CD4-positive, alpha-beta memory T cell (primary cell): Measurements from ENCODE around the gene ZNF646. TPM values are rescaled to one million over a fixed set of nuclear protein-coding genes. Genes with fewer than 3 reads are reported as not detected.

Experiments
- CTCF ChIA-PET: fragments of 350-600 bp; sonication (Branson Sonifier 250); formaldehyde crosslinking; loops from one replicate; lab custom pipeline; 2021; ENCODE audit warnings: inconsistent platforms; ENCODE audit not compliant: partially characterized antibody; lab: Charles Lee
- POLR2A ChIA-PET: fragments of 350-600 bp; sonication (Branson Sonifier 250); formaldehyde crosslinking; loops from one replicate; lab custom pipeline; 2021; ENCODE audit not compliant: partially characterized antibody; lab: Charles Lee
- DNase-seq, 5 donors: peaks; one replicate each; pipeline versions ENCODE4 v3.0.0 to v3.0.0-alpha.2; 2020 to 2022; ENCODE audit warnings: mixed read lengths in 1 of 5
- H3K27ac ChIP-seq: one replicate; pipeline ENCODE4 v1.7.0; 2013; ENCODE audit warnings: low read depth, low read length
- H3K27me3 ChIP-seq: 2 replicates; pipeline ENCODE4 v1.7.0; 2013; ENCODE audit warnings: mild to moderate bottlenecking, low read length, moderate library complexity; ENCODE audit not compliant: insufficient read depth
- H3K36me3 ChIP-seq: 2 replicates; pipeline ENCODE4 v1.7.0; 2013; ENCODE audit warnings: mild to moderate bottlenecking, low read length, moderate library complexity; ENCODE audit not compliant: insufficient read depth
- H3K4me1 ChIP-seq: 2 replicates; pipeline ENCODE4 v1.7.0; 2013; ENCODE audit warnings: mild to moderate bottlenecking, low read length, moderate library complexity; ENCODE audit not compliant: insufficient read depth
- H3K4me3 ChIP-seq, 2 donors: one replicate each; pipeline ENCODE4 v1.7.0; 2013; ENCODE audit warnings: low read length in 2 of 2, mild to moderate bottlenecking in 1 of 2
- H3K9me3 ChIP-seq, 2 donors: one replicate each; pipeline ENCODE4 v1.7.0; 2013; ENCODE audit warnings: low read length in 2 of 2, control low read depth in 1 of 2; ENCODE audit not compliant: control insufficient read depth in 1 of 2
- H3K27ac Mint-ChIP-seq, 7 donors: one replicate each; pipeline ENCODE4 v1.8.0; 2020 to 2021; ENCODE audit warnings: mixed read lengths in 7 of 7, mild to moderate bottlenecking in 6 of 7, inconsistent platforms in 3 of 7, moderate library complexity in 3 of 7
- H3K27me3 Mint-ChIP-seq, 2 donors: one replicate each; pipeline ENCODE4 v1.8.0; 2020 to 2021; ENCODE audit warnings: mixed read lengths in 2 of 2
- H3K36me3 Mint-ChIP-seq, 2 donors: one replicate each; pipeline ENCODE4 v1.8.0; 2020 to 2021; ENCODE audit warnings: mixed read lengths in 2 of 2, inconsistent platforms in 1 of 2, mild to moderate bottlenecking in 1 of 2
- H3K4me1 Mint-ChIP-seq, 4 donors: one replicate each; pipeline ENCODE4 v1.8.0; 2020 to 2021; ENCODE audit warnings: mixed read lengths in 4 of 4, mild to moderate bottlenecking in 1 of 4
- H3K4me3 Mint-ChIP-seq, 8 donors: one replicate each; pipeline ENCODE4 v1.8.0; 2020 to 2021; ENCODE audit warnings: mixed read lengths in 8 of 8, mild to moderate bottlenecking in 7 of 8, moderate library complexity in 6 of 8, inconsistent platforms in 3 of 8
- H3K9me3 Mint-ChIP-seq, 8 donors: one replicate each; pipeline ENCODE4 v1.8.0; 2020 to 2021; ENCODE audit warnings: mixed read lengths in 8 of 8, mild to moderate bottlenecking in 5 of 8, inconsistent platforms in 3 of 8, moderate library complexity in 1 of 8
- intact Hi-C: fragments of 100-400 bp; cut with micrococcal nuclease; formaldehyde crosslinking; loops from one replicate; pipeline ENCODE4 v1.15.1; 2023
- polyA plus RNA-seq, 2 donors: library from polyadenylated mRNA; unstranded; fragments of 300-500 nt; fragmentation: Illumina TruSeq; gene quantifications; one replicate each; pipeline ENCODE4 v1.2.3, GENCODE V29; 2021
- total RNA-seq, 2 experiments: library from RNA; stranded (reverse); gene quantifications; one replicate each; pipeline ENCODE4 v1.2.3, GENCODE V29; 2021

Gene ZNF646
- total and polyA plus RNA-seq, 4 experiments from 2014 or later, result 0.77 to 47.0 (median 27.9) TPM

- intact Hi-C loops, result no loop called here
- H3K4me3 ChIP-seq, result no peak overlapping the region
- H3K36me3 ChIP-seq, result no peaks in the 10 kb centered on the region
- H3K27ac ChIP-seq, result no peak overlapping the region
- Mint-ChIP-seq H3K9me3 (peaks cover 0 to 3% (median 0%) of the 10 kb centered on the region in 8 donors), H3K27ac (no peak overlapping the region), H3K4me3 (no peak overlapping the region), H3K4me1 (peaks cover 0 to 3% (median 1%) of the 10 kb centered on the region in 4 donors), H3K27me3 (no peaks in the 10 kb centered on the region), H3K36me3 (no peaks in the 10 kb centered on the region)
- H3K4me1 ChIP-seq, result no peaks in the 10 kb centered on the region
- CTCF ChIA-PET, result interaction anchor here (1.4 kb wide), 1 partner anchor 10 kb away, joined by 3 read pairs; no protein-coding TSS in a partner anchor
- no peaks in the 10 kb centered on the region for H3K27me3 ChIP-seq
- no peaks in the 10 kb centered on the region for H3K9me3 ChIP-seq
- DNase-seq, result no peak
- POLR2A ChIA-PET, result interaction anchor here (1.9 kb wide), 1 partner anchor 23 kb away, joined by 7 read pairs; the partner anchor contains the start of genes ZNF646 and ZNF668
Measured at GRCh38 chr16:31050280-31051030, 23.8 kb upstream of the ZNF646 start.

- Histone ChIP-seq H3K4me3 (no peak overlapping the region), H3K9me3 (no peaks in the 10 kb centered on the region), H3K4me1 (no peaks in the 10 kb centered on the region), H3K36me3 (no peaks in the 10 kb centered on the region), H3K27ac (no peak overlapping the region), H3K27me3 (no peaks in the 10 kb centered on the region)
- DNase-seq, result no peak
- Mint-ChIP-seq H3K27ac (no peak overlapping the region), H3K36me3 (no peaks in the 10 kb centered on the region), H3K4me1 (peaks cover 0 to 2% (median 0%) of the 10 kb centered on the region in 4 donors), H3K9me3 (no peaks in the 10 kb centered on the region), H3K27me3 (no peaks in the 10 kb centered on the region), H3K4me3 (no peak overlapping the region)
- ChIA-PET CTCF (interaction anchor here (0.6 kb wide), 1 partner anchor 153 kb away, joined by 3 read pairs; no protein-coding TSS in a partner anchor), POLR2A (no interaction called here)
- intact Hi-C loops, result no loop called here
Measured at GRCh38 chr16:31052114-31052513, 22.1 kb upstream of the ZNF646 start.

- Mint-ChIP-seq H3K27me3 (no peaks in the 10 kb centered on the region), H3K4me1 (peaks cover 0 to 7% (median 1%) of the 10 kb centered on the region in 4 donors), H3K27ac (no peak overlapping the region), H3K9me3 (no peaks in the 10 kb centered on the region), H3K36me3 (peaks cover 3 to 9% of the 10 kb centered on the region in 2 donors), H3K4me3 (no peak overlapping the region)
- H3K4me3 ChIP-seq, result no peak overlapping the region
- no peaks in the 10 kb centered on the region for H3K9me3 ChIP-seq
- H3K4me1 ChIP-seq, result no peaks in the 10 kb centered on the region
- no peak for DNase-seq
- H3K27me3 ChIP-seq, result no peaks in the 10 kb centered on the region
- H3K36me3 ChIP-seq, result no peaks in the 10 kb centered on the region
- CTCF ChIA-PET, result no interaction called here
- POLR2A ChIA-PET, result no interaction called here
- intact Hi-C loops, result no loop called here
- H3K27ac ChIP-seq, result no peak overlapping the region
Measured at GRCh38 chr16:31055613-31056012, 18.6 kb upstream of the ZNF646 start.

- H3K4me1 Mint-ChIP-seq, result peaks cover 18 to 47% (median 36%) of the 10 kb centered on the region in 4 donors
- CTCF ChIA-PET, result interaction anchor here (1.3 kb wide), 1 partner anchor 12 kb away, joined by 3 read pairs; no protein-coding TSS in a partner anchor
- no peak overlapping the region for H3K4me3 Mint-ChIP-seq
- H3K27ac Mint-ChIP-seq, result no peak overlapping the region
- H3K9me3 ChIP-seq, result no peaks in the 10 kb centered on the region
- H3K4me3 ChIP-seq, result no peak overlapping the region
- intact Hi-C loops, result no loop called here
- peaks cover 12 to 18% of the 10 kb centered on the region in 2 donors for H3K36me3 Mint-ChIP-seq
- H3K36me3 ChIP-seq, result no peaks in the 10 kb centered on the region
- no peaks in the 10 kb centered on the region for H3K9me3 Mint-ChIP-seq
- no peak for DNase-seq
- no peak overlapping the region for H3K27ac ChIP-seq
- no peaks in the 10 kb centered on the region for H3K27me3 Mint-ChIP-seq
- POLR2A ChIA-PET, result interaction anchor here (2.0 kb wide), 1 partner anchor 13 kb away, joined by 7 read pairs; the partner anchor contains the start of genes ZNF646 and ZNF668
- no peaks in the 10 kb centered on the region for H3K27me3 ChIP-seq
- H3K4me1 ChIP-seq, result peaks cover 46% of the 10 kb centered on the region
Measured at GRCh38 chr16:31061126-31061812, 13.0 kb upstream of the ZNF646 start.

GRCh38 chr16:31061813-31062440 is 12.3 kb upstream of the ZNF646 start:
- CTCF ChIA-PET, result no interaction called here
- DNase-seq, result no peak
- no peak overlapping the region for H3K4me3 Mint-ChIP-seq
- H3K9me3 Mint-ChIP-seq, result no peaks in the 10 kb centered on the region
- H3K4me1 ChIP-seq, result peaks cover 47% of the 10 kb centered on the region
- peaks cover 12 to 18% of the 10 kb centered on the region in 2 donors for H3K36me3 Mint-ChIP-seq
- H3K27ac ChIP-seq, result no peak overlapping the region
- H3K4me1 Mint-ChIP-seq, result peaks cover 20 to 53% (median 40%) of the 10 kb centered on the region in 4 donors
- H3K9me3 ChIP-seq, result no peaks in the 10 kb centered on the region
- H3K27me3 ChIP-seq, result no peaks in the 10 kb centered on the region
- POLR2A ChIA-PET, result interaction anchor here (2.0 kb wide), 1 partner anchor 12 kb away, joined by 7 read pairs; the partner anchor contains the start of genes ZNF646 and ZNF668
- H3K27ac Mint-ChIP-seq, result no peak overlapping the region
- intact Hi-C loops, result no loop called here
- H3K36me3 ChIP-seq, result no peaks in the 10 kb centered on the region
- no peak overlapping the region for H3K4me3 ChIP-seq
- H3K27me3 Mint-ChIP-seq, result no peaks in the 10 kb centered on the region

GRCh38 chr16:31063495-31063842 is 10.8 kb upstream of the ZNF646 start:
- ChIA-PET POLR2A (interaction anchor here (1.1 to 3.0 kb wide), 2 partner anchors 10 to 116 kb away, joined by 5 to 23 read pairs; partner anchors contain the start of genes FUS, ZNF646 and ZNF668), CTCF (no interaction called here)
- peaks cover 47% of the 10 kb centered on the region for H3K4me1 ChIP-seq
- H3K36me3 ChIP-seq, result no peaks in the 10 kb centered on the region
- H3K9me3 ChIP-seq, result no peaks in the 10 kb centered on the region
- no peaks in the 10 kb centered on the region for H3K27me3 ChIP-seq
- Mint-ChIP-seq H3K4me3 (peak overlapping the region in 7 of 8 donors; percentile 43 to 85 (median 79)), H3K36me3 (peaks cover 12 to 18% of the 10 kb centered on the region in 2 donors), H3K4me1 (peaks cover 24 to 62% (median 44%) of the 10 kb centered on the region in 4 donors), H3K27ac (peak overlapping the region in 6 of 7 donors; percentile 57 to 88 (median 80)), H3K9me3 (no peaks in the 10 kb centered on the region), H3K27me3 (no peaks in the 10 kb centered on the region)
- intact Hi-C loops, result no loop called here
- no peak overlapping the region for H3K27ac ChIP-seq
- no peak for DNase-seq
- no peak overlapping the region for H3K4me3 ChIP-seq
